H9 (cell line): ENCODE results near the gene MYRIP. TPM values are rescaled to one million over a fixed set of nuclear protein-coding genes. Genes with fewer than 3 reads are reported as not detected.

ENCODE experiments used
- DNase-seq: peaks from one replicate; pipeline ENCODE4 v3.0.0-alpha.2; 2017
- H2AFZ ChIP-seq: one replicate; pipeline ENCODE4 v1.6.1; 2013; ENCODE audit warnings: mild to moderate bottlenecking, low read length, control low read depth, moderate library complexity
- H2AK5ac ChIP-seq: 2 replicates; pipeline ENCODE4 v1.6.1; 2013; ENCODE audit warnings: low read length, control low read depth, mixed read lengths; ENCODE audit not compliant: insufficient read length
- H2BK120ac ChIP-seq: one replicate; pipeline ENCODE4 v1.6.1; 2013; ENCODE audit warnings: low read depth, mild to moderate bottlenecking, low read length, control low read depth, inconsistent platforms; ENCODE audit not compliant: poor library complexity, severe bottlenecking
- H2BK12ac ChIP-seq: 2 replicates; pipeline ENCODE4 v1.6.1; 2013; ENCODE audit warnings: low read length, control low read depth, mixed read lengths, low read depth; ENCODE audit not compliant: insufficient read length
- H2BK15ac ChIP-seq: 2 replicates; pipeline ENCODE4 v1.6.1; 2013; ENCODE audit warnings: low read depth, low read length, control low read depth
- H2BK20ac ChIP-seq: one replicate; pipeline ENCODE4 v1.6.1; 2013; ENCODE audit warnings: low read depth, mild to moderate bottlenecking, low read length, control low read depth, inconsistent platforms; ENCODE audit not compliant: poor library complexity, severe bottlenecking
- H2BK5ac ChIP-seq: 2 replicates; pipeline ENCODE4 v1.6.1; 2013; ENCODE audit warnings: low read length, control low read depth, mixed read lengths; ENCODE audit not compliant: insufficient read length
- H3K14ac ChIP-seq: 2 replicates; pipeline ENCODE4 v1.6.1; 2013; ENCODE audit warnings: low read length, control low read depth; ENCODE audit not compliant: insufficient read depth
- H3K18ac ChIP-seq: 2 replicates; pipeline ENCODE4 v1.6.1; 2013; ENCODE audit warnings: low read depth, mild to moderate bottlenecking, mixed read lengths, low read length, control low read depth; ENCODE audit not compliant: insufficient read length
- H3K23ac ChIP-seq: 2 replicates; pipeline ENCODE4 v1.6.1; 2013; ENCODE audit warnings: low read length, control low read depth, mixed read lengths, low read depth; ENCODE audit not compliant: insufficient read length
- H3K23me2 ChIP-seq: 2 replicates; pipeline ENCODE4 v1.6.1; 2013; ENCODE audit warnings: low read depth, mild to moderate bottlenecking, mixed read lengths, low read length, control low read depth; ENCODE audit not compliant: insufficient read length, poor library complexity, severe bottlenecking
- H3K27ac ChIP-seq: 2 replicates; pipeline ENCODE4 v1.5.1; 2013; ENCODE audit warnings: low read length, control low read depth, mixed read lengths, low read depth; ENCODE audit not compliant: insufficient read length
- H3K27me3 ChIP-seq: 2 replicates; pipeline ENCODE4 v1.6.1; 2013; ENCODE audit warnings: low read length, control low read depth, inconsistent platforms; ENCODE audit not compliant: insufficient read depth
- H3K4ac ChIP-seq: 2 replicates; pipeline ENCODE4 v1.6.1; 2013; ENCODE audit warnings: low read depth, mild to moderate bottlenecking, control low read depth, inconsistent platforms, low read length, moderate library complexity
- H3K4me1 ChIP-seq: 2 replicates; pipeline ENCODE4 v1.6.1; 2013; ENCODE audit warnings: low read length, control low read depth, inconsistent platforms; ENCODE audit not compliant: insufficient read depth
- H3K4me2 ChIP-seq: 2 replicates; pipeline ENCODE4 v1.6.1; 2013; ENCODE audit warnings: low read length, control low read depth, mixed read lengths; ENCODE audit not compliant: insufficient read length, insufficient read depth
- H3K56ac ChIP-seq: 2 replicates; pipeline ENCODE4 v1.6.1; 2013; ENCODE audit warnings: low read depth, mild to moderate bottlenecking, mixed read lengths, low read length, control low read depth; ENCODE audit not compliant: insufficient read length
- H3K79me1 ChIP-seq: 2 replicates; pipeline ENCODE4 v1.6.1; 2013; ENCODE audit warnings: low read depth, mild to moderate bottlenecking, moderate library complexity, low read length, control low read depth, inconsistent platforms; ENCODE audit not compliant: insufficient read depth, poor library complexity, severe bottlenecking
- H3K79me2 ChIP-seq: 2 replicates; pipeline ENCODE4 v1.6.1; 2013; ENCODE audit warnings: low read length, control low read depth, inconsistent platforms; ENCODE audit not compliant: insufficient read depth
- H3K9ac ChIP-seq: 2 replicates; pipeline ENCODE4 v1.6.1; 2013; ENCODE audit warnings: low read length, control low read depth, mixed read lengths; ENCODE audit not compliant: insufficient read length; ENCODE audit errors: extremely low read depth
- H3K9me3 ChIP-seq: one replicate; pipeline ENCODE4 v1.6.1; 2013; ENCODE audit warnings: low read depth, low read length, inconsistent platforms; ENCODE audit not compliant: control insufficient read depth
- H3T11ph ChIP-seq: one replicate; pipeline ENCODE4 v1.6.1; 2013; ENCODE audit warnings: mild to moderate bottlenecking, low read length, control low read depth, inconsistent platforms
- H4K20me1 ChIP-seq: one replicate; pipeline ENCODE4 v1.6.1; 2013; ENCODE audit not compliant: control insufficient read depth, insufficient read length, insufficient read depth
- H4K5ac ChIP-seq: 2 replicates; pipeline ENCODE4 v1.6.1; 2013; ENCODE audit warnings: low read depth, mild to moderate bottlenecking, mixed read lengths, low read length, control low read depth; ENCODE audit not compliant: insufficient read length
- H4K8ac ChIP-seq: replicated peaks from 2 replicates; pipeline ENCODE4 v1.6.1; 2013; ENCODE audit warnings: low read length, control low read depth, mixed read lengths, low read depth; ENCODE audit not compliant: insufficient read length
- H4K91ac ChIP-seq: 2 replicates; pipeline ENCODE4 v1.6.1; 2013; ENCODE audit warnings: low read depth, mild to moderate bottlenecking, moderate library complexity, mixed read lengths, low read length, control low read depth; ENCODE audit not compliant: insufficient read length
- H3K27ac Mint-ChIP-seq, 3 experiments: 2 replicates in 2 of 3; 3 replicates in 1 of 3; pipeline ENCODE4 v1.8.0; 2020 to 2021; ENCODE audit warnings: mixed read lengths in 3 of 3, mild to moderate bottlenecking in 1 of 3, moderate library complexity in 1 of 3
- H3K27me3 Mint-ChIP-seq: 2 replicates; pipeline ENCODE4 v1.8.0; 2021; ENCODE audit warnings: low read depth, mild to moderate bottlenecking, moderate library complexity, mixed read lengths
- H3K36me3 Mint-ChIP-seq, 3 experiments: 2 replicates in 2 of 3; 3 replicates in 1 of 3; pipeline ENCODE4 v1.8.0; 2020 to 2021; ENCODE audit warnings: low read depth in 3 of 3, mixed read lengths in 3 of 3; ENCODE audit not compliant: insufficient read depth in 1 of 3
- H3K4me1 Mint-ChIP-seq, 2 experiments: 2 replicates each; pipeline ENCODE4 v1.8.0; 2020; ENCODE audit warnings: mixed read lengths in 2 of 2
- H3K4me3 Mint-ChIP-seq, 2 experiments: 2 replicates in 1 of 2; 3 replicates in 1 of 2; pipeline ENCODE4 v1.8.0; 2020 to 2021; ENCODE audit warnings: mild to moderate bottlenecking in 2 of 2, mixed read lengths in 2 of 2, moderate library complexity in 1 of 2
- H3K9me3 Mint-ChIP-seq, 2 experiments: 2 replicates in 1 of 2; 3 replicates in 1 of 2; pipeline ENCODE4 v1.8.0; 2020; ENCODE audit warnings: mild to moderate bottlenecking in 2 of 2, mixed read lengths in 2 of 2, moderate library complexity in 1 of 2
- WGBS: extraction: QIAGEN DNeasy Blood & Tissue Kit; methylation state at CpG from one replicate; pipeline ENCODE4 v1.1.7; 2013; ENCODE audit warnings: missing lambda C conversion rate, low lambda C conversion rate, mixed read lengths; ENCODE audit not compliant: insufficient read length; ENCODE audit errors: extremely low coverage; 5-methylcytosine and 5-hydroxymethylcytosine counted together
- total RNA-seq: library from RNA; stranded (reverse); gene quantifications from 2 replicates; pipeline ENCODE4 v1.2.1, GENCODE V29; 2021
- TF ChIP-seq, protein P1 (sequence below): fragments of 200-600 bp; sonication (generic); conservative IDR thresholded peaks from 3 replicates; pipeline ENCODE4 v1.8.0; 2021; ENCODE audit warnings: antibody characterized with exemption, mild to moderate bottlenecking

The MYRIP gene
- total RNA-seq, 1 experiment from 2014 or later = 1.8 TPM

DNA sequence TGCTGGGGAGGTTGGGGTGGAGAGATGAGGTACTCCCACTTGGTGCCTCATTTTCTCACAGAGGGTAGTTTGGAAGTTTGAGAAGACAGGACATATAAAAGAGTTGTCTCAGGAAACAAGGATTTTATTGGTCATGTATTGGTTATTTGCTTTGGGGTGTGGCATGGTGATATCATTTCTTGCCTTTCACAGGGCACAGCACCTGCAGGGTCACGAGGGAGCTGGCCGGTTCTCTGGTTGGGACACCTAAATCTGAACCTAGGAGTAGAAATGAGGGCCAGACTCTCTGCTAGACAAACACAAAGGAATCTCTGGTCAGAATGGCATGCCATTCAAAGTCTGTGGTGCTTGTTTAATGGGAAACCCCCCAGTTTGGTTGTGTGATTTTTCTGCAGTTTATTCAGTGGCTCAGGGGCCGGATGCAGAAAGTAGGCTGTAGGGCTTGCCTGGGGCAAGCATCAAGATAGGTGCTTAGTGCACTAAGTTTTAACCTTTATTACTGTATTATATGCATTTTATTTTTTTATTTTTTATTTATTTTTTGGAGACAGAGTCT lies 262.4 kb downstream of the MYRIP start:
- peaks cover 6 to 7% of the 10 kb centered on the region in 2 experiments for H3K4me1 Mint-ChIP-seq
- WGBS = no CpG with 5 or more reads among the region's 3 CpGs
- Histone ChIP-seq H3K56ac (no peak overlapping the region), H4K91ac (no peak overlapping the region), H3K4ac (no peak overlapping the region), H4K8ac (no peak overlapping the region), H3K4me2 (no peak overlapping the region), H2BK120ac (no peak overlapping the region), H3K9ac (no peak overlapping the region), H3K23ac (no peak overlapping the region), H3K23me2 (no peaks in the 10 kb centered on the region), H3K14ac (no peak overlapping the region), H3K18ac (no peak overlapping the region), H2BK12ac (no peak overlapping the region), H2AFZ (no peak overlapping the region), H4K5ac (no peak overlapping the region), H4K20me1 (no peaks in the 10 kb centered on the region), H2BK5ac (no peak overlapping the region), H3K79me1 (no peaks in the 10 kb centered on the region), H3K4me1 (no peaks in the 10 kb centered on the region), H3K27me3 (no peaks in the 10 kb centered on the region), H3K9me3 (no peaks in the 10 kb centered on the region), H3K79me2 (no peaks in the 10 kb centered on the region), H2BK20ac (no peak overlapping the region), H2BK15ac (no peak overlapping the region), H3K27ac (no peak overlapping the region), H2AK5ac (no peak overlapping the region), H3T11ph (no peak overlapping the region)
- no peaks in the 10 kb centered on the region for H3K9me3 Mint-ChIP-seq
- H3K36me3 Mint-ChIP-seq = no peaks in the 10 kb centered on the region
- H3K27me3 Mint-ChIP-seq = peaks cover 3% of the 10 kb centered on the region
- H3K27ac Mint-ChIP-seq = peak overlapping the region in 2 of 3 experiments; percentile 3 to 50; a peak in 1 of 7 replicates
- TF ChIP-seq, protein P1, sequence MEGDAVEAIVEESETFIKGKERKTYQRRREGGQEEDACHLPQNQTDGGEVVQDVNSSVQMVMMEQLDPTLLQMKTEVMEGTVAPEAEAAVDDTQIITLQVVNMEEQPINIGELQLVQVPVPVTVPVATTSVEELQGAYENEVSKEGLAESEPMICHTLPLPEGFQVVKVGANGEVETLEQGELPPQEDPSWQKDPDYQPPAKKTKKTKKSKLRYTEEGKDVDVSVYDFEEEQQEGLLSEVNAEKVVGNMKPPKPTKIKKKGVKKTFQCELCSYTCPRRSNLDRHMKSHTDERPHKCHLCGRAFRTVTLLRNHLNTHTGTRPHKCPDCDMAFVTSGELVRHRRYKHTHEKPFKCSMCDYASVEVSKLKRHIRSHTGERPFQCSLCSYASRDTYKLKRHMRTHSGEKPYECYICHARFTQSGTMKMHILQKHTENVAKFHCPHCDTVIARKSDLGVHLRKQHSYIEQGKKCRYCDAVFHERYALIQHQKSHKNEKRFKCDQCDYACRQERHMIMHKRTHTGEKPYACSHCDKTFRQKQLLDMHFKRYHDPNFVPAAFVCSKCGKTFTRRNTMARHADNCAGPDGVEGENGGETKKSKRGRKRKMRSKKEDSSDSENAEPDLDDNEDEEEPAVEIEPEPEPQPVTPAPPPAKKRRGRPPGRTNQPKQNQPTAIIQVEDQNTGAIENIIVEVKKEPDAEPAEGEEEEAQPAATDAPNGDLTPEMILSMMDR = no peak
- no peak for DNase-seq
- H3K4me3 Mint-ChIP-seq = no peak overlapping the region
